RWPE2 (cell line): ENCODE measurements around the gene MAP2K7.

ENCODE experiments used
- ATAC-seq: fragments of 200-7000 bp; cut with Tn5 transposase; 3 replicates; pipeline ENCODE4 v1.9.1; 2021; ENCODE audit warnings: low read depth
- DNase-seq: peaks from one replicate; pipeline ENCODE4 v3.0.0-alpha.2; 2020; ENCODE audit warnings: low spot score
- H3K27ac ChIP-seq: fragments of 450-650 bp; 2 replicates; pipeline ENCODE4 v1.5.1; 2017; ENCODE audit warnings: mild to moderate bottlenecking; ENCODE audit not compliant: poor library complexity, severe bottlenecking
- H3K27me3 ChIP-seq: fragments of 250-450 bp; sonication (Bioruptor Pico); 2 replicates; pipeline ENCODE4 v1.5.1; 2021; ENCODE audit warnings: mild to moderate bottlenecking, moderate library complexity; ENCODE audit not compliant: insufficient read depth, poor library complexity, severe bottlenecking
- H3K36me3 ChIP-seq: fragments of 250-450 bp; sonication (Bioruptor Pico); 2 replicates; pipeline ENCODE4 v1.5.1; 2020; ENCODE audit warnings: low read depth, mild to moderate bottlenecking, moderate library complexity
- H3K4me1 ChIP-seq: fragments of 250-450 bp; sonication (Bioruptor Pico); 2 replicates; pipeline ENCODE4 v1.5.1; 2021; ENCODE audit warnings: mild to moderate bottlenecking, moderate library complexity; ENCODE audit not compliant: insufficient read depth, poor library complexity, severe bottlenecking
- H3K4me3 ChIP-seq: fragments of 250-450 bp; sonication (Bioruptor Pico); 2 replicates; pipeline ENCODE4 v1.5.1; 2021; ENCODE audit warnings: mild to moderate bottlenecking, moderate library complexity; ENCODE audit not compliant: severe bottlenecking
- H3K9me3 ChIP-seq: fragments of 250-450 bp; sonication (Bioruptor Pico); 2 replicates; pipeline ENCODE4 v1.5.1; 2021; ENCODE audit warnings: mild to moderate bottlenecking, moderate library complexity; ENCODE audit not compliant: severe bottlenecking
- CTCF ChIP-seq: fragments of 450-650 bp; IDR thresholded peaks from one replicate; pipeline ENCODE4 v1.5.1; 2017; ENCODE audit warnings: mild to moderate bottlenecking, moderate library complexity; ENCODE audit not compliant: poor library complexity, severe bottlenecking

MAP2K7 gene

GRCh38 chr19:7861619-7862412 is 41.9 kb upstream of the MAP2K7 start:
- no peaks in the 10 kb centered on the region for H3K4me1 ChIP-seq
- ATAC-seq, result no peak

GRCh38 chr19:7862413-7862951 is 41.2 kb upstream of the MAP2K7 start:
- H3K9me3 ChIP-seq, result no peaks in the 10 kb centered on the region
- H3K27ac ChIP-seq, result no peak overlapping the region
- ATAC-seq (no peak), DNase-seq (peak; percentile 77)
- no peak for TF ChIP-seq CTCF
- no peaks in the 10 kb centered on the region for H3K36me3 ChIP-seq
- H3K4me3 ChIP-seq, result no peak overlapping the region
- no peaks in the 10 kb centered on the region for H3K4me1 ChIP-seq
- no peaks in the 10 kb centered on the region for H3K27me3 ChIP-seq

More at GRCh38 chr19:7861619-7862412, 41.9 kb upstream of the MAP2K7 start:
- peak; percentile 42 for DNase-seq
- no peaks in the 10 kb centered on the region for H3K9me3 ChIP-seq
- no peak overlapping the region for H3K4me3 ChIP-seq
- no peak for TF ChIP-seq CTCF
- H3K36me3 ChIP-seq, result no peaks in the 10 kb centered on the region
- H3K27me3 ChIP-seq, result no peaks in the 10 kb centered on the region
- H3K27ac ChIP-seq, result no peak overlapping the region

- no peaks in the 10 kb centered on the region for H3K27me3 ChIP-seq
- no peaks in the 10 kb centered on the region for H3K4me1 ChIP-seq
- DNase-seq, result no peak
- H3K27ac ChIP-seq, result no peak overlapping the region
- no peaks in the 10 kb centered on the region for H3K36me3 ChIP-seq
- ATAC-seq, result no peak
- TF ChIP-seq CTCF, result no peak
- H3K4me3 ChIP-seq, result no peak overlapping the region
- H3K9me3 ChIP-seq, result no peaks in the 10 kb centered on the region
Observed at GRCh38 chr19:7863157-7863970, 40.3 kb upstream of the MAP2K7 start.

GRCh38 chr19:7863971-7864689 is 39.5 kb upstream of the MAP2K7 start:
- H3K36me3 ChIP-seq, result no peaks in the 10 kb centered on the region
- no peak overlapping the region for H3K27ac ChIP-seq
- no peaks in the 10 kb centered on the region for H3K27me3 ChIP-seq
- H3K9me3 ChIP-seq, result no peaks in the 10 kb centered on the region
- DNase-seq, result peak; percentile 45
- H3K4me3 ChIP-seq, result no peak overlapping the region
- no peaks in the 10 kb centered on the region for H3K4me1 ChIP-seq
- TF ChIP-seq CTCF, result no peak
- ATAC-seq, result no peak
